COR-L47 (cell line): ENCODE data around the gene ZNF750.

Experiments used
- DNase-seq: peaks from one replicate; lab custom pipeline; 2025; lab: John Stamatoyannopoulos, UW

Gene ZNF750

DNA sequence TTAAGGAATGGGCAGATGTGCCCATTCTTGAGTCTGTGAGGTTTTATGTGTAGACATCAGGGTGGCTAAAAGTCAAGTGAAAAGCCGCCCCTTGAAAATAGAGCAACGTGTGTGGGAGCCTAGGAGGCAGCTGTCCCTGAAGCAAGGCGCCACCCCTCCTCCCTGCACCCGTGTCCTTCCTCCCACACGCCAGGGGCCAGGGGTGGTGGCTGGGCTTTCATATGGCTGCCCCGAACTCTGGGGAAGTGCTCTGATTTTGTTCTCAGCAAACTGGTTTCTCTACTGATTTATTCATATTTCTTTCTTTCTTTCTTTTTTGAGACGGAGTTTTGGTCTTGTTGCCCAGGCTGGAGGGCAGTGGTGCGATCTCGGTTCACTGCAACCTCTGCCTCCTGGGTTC is 4.7 kb downstream of the ZNF750 start:
- no peak for DNase-seq

- DNase-seq: no peak
Measured at GRCh38 chr17:82832881-82833475, 6.8 kb downstream of the ZNF750 start.

DNA sequence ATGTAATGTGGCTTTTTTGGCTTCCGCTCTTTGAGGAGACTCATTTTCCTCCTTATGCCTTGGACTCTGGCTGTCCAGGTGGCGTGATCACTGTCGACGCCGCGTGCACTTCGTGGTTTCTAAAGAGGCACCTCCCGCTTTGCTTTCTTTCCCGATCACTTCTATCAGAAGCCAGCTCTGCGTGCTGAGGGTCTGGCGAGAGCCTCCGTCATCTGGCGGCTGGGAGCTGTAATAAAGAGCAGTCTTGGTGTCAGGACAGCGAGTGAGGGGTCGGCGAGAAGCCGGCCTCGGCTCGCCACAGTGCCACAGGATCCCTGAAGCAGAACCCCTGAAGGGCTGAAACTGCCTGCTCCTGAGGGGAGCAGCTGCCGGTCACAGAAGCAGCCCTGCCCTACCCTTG is 7.4 kb downstream of the ZNF750 start:
- no peak for DNase-seq

- DNase-seq: no peak
Measured at GRCh38 chr17:82831818-82832200, 8.0 kb downstream of the ZNF750 start.

DNA sequence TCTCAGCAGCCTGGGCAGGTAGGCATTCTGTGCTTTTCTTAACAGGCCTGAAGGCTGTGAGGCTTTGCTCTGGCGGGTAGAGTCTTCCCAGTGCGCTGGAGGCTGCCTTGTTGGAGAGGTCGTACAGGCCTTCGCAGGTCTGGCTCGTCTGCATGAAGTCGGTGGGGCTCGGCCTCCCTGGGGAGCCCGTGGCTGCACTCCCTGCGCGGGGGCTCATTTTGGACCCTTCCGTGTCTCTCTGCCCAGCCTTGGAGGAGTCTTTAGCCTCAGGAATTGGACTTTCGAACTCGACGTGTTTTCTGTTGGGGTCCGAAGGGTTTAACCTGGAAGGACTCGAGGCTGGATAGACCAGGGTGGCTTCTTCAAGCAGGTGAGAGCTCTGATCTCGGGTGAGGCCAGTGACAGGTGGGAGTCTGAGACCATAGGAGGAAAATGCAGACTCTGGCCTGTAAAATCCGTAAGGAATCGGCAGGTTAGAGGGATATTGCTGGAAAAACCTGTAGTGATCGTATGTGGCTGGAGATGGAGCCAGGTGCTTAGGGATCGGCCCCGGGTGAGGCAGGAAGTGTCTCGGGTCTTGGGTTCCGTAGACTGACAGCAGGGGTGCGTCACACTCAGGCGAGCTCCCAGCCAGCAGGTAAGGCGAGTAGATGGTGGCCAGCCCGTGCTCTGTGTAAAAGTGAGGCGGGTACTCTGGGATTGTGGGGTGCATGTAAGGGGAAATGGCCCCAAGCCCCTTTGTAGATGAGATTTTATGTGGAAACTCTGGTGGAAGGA is 8.6 kb downstream of the ZNF750 start:
- no peak for DNase-seq

DNA sequence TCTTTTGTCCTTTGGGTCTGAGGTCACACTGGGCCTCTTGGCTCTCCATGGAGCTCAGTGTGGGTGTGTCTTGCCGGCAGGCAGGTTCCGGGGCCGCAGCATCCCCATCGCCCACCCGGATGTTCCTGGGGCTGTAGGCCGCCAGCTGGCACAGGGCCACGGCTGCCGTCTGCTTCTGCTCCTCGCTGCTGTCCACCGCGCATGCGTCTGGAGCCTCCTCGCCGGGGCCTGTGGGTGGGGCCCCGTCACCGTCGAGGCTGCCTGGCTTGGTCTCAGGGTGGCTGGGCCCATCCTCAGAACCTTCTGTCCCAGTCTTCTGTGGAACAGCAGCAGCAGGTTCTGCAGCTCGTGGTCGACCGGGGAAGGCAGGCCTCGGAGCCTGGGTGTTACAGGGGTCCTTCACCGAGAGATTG is 9.6 kb downstream of the ZNF750 start:
- DNase-seq: peak; percentile 64

- no peak for DNase-seq
Measured at GRCh38 chr17:82828875-82829487, 10.8 kb downstream of the ZNF750 start.

DNA sequence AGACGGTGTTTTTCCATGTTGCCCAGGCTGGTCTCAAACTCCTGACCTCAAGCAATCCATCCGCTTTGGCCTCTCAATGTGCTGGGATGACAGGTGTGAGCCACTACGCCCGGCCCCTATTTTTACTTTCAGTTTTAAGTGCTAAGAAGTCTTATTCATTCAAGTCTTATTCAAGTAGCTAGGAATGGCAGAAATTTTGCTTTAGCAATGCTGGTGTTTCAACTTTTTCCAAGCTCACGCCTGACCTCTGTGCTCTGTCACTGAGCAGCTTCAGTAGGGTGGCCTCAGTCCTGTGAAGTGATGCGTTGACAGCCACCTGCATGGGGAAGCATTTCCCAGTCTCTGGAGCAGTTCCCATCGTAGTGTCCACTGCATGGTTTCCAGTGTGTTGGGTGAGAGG is 12.9 kb downstream of the ZNF750 start:
- no peak for DNase-seq

DNA sequence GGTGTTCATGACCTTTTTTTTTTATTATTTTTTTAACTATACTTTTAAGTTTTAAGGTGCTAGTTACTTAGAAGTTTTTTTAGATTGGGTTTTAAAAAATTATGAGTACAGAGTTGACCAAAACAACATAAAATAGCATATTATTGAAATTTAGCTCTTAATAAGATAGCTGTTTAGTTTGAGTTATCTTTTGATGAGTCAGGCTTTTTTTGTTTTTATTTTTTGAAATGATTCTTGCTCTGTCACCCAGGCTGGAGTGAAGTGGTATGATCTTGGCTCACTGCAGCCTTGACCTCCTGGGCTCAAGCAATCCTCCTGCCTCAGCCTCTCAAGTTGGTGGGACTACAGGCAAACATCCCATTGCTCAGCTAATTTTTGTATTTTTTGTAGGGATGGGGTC is 13.6 kb downstream of the ZNF750 start:
- no peak for DNase-seq

DNA sequence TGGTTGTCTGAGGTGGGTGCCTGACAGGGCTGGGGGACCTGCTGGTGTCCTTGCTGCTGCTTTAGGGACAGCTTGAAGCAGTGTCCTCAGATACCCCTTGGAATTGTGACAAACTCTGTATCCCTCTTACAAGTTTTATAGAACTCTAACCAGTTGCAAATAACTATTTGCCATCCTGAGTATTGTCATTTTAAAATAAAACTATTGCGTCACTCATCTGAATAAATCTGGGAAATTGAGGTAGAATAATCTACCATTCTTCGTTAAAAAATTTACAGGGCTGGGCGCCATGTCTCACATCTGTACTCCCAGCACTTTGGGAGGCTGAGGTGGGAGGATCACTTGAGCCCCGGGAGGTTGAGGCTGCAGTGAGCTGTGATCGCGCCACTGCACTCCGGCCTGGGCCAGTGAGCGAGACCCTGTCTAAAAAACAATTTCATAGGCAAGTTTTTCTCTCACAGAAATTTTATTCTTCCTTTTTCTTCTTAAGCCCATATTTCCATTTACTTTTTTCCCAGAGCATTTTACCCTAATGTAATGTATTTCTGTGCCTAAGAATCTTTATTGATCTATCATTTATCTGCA is 14.2 kb downstream of the ZNF750 start:
- DNase-seq: no peak

DNA sequence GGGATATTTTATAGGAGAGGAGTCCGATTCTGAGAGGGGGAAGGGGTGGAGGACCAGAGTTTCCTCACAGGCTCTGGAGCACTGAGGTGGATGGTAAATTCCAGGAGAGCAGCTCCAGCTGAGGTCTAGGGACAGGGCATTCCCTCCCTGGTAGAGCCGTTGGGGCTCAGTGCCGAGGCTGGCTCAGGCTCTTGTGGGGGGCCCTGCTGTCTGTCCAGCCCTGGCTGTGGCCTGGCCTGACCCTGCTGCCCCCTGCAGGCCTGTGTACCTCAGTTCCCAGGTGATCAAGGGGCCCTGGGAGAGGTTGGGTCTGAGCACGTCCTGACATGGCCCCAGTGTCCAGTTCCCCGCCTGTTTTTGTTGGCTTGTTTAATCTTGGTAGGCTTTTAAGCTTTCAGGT is 16.8 kb downstream of the ZNF750 start:
- DNase-seq: no peak

GRCh38 chr17:82822281-82822680 is 17.5 kb downstream of the ZNF750 start:
- DNase-seq: no peak

DNA sequence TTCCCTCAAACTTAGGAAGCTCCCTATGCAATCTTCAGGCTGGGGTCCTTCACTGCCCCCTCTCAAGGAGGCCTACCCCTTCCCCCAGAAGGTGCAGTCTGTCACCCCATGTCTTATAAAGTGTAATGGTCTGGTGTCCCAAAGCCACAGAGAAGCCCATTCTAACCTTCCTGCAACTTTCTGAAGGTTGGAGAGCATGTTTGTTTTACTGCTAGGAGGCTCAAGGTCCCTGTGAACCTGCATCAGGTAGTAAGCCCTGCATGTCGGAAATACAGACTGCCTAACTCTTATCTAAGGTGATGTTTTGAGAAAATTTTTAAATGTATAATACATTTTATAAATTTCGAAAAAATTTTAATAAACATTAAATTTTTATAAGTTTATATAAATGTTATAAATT is 18.3 kb downstream of the ZNF750 start:
- no peak for DNase-seq

DNA sequence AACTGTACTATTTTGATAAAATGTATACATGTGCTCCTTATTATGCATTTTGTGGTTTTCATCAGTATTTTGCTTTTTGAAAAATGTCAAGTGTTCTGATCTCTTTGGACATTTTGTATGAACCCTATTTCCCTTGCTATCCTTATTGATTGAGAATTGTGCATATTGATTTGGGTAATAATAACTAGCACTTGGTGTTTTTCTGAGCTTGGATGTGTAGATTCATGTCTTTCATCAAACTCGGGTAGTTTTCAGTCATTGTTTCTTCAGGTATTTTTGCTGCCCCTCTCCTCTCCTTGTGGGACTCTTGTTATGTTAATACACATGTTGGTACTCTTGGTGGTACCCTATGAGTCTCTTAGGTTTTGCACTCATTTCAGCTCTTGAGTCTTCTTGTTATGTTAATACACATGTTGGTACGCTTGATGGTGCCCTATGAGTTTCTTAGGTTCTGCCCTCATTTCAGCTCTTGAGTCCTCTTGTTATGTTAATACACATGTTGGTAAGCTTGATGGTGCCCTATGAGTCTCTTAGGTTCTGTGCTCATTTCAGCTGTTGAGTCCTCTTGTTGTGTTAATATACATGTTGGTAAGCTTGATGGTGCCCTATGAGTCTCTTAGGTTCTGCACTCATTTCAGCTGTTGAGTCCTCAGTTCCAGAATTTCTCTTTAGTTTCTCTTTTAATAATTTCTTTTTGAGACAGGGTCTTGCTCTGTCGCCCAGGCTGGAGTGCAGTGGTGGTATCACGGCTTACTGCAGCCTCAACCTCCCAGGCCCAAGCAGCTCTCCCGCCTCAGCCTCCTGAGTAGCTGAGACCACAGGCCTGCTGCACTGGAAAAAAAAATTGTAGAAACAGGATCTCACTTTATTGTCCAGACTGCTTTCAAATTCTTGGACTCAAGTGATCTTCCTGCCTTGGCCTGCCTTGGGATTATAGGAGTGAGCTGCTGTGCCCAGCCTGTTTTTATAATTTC is 19.3 kb downstream of the ZNF750 start:
- no peak for DNase-seq

DNA sequence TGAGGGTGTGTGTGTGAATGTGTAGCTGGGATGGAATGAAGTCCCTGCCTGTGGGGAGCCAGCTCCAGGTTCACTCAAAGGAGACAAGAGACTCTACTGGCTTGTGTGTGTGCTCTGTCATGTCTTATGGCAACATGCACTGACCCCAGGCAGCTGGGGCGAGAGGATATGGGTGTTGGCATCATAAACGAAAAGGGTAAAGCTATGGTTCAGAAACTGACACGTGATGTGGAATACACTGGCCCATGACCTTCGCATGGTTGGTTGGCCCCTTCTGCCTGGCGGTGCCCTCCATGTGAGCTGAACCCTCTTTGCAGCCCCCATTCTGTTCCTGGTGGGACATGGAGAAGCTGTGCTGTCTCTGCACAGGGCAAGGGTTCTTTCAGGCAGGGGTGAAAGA is 21.9 kb downstream of the ZNF750 start:
- no peak for DNase-seq

GRCh38 chr17:82816358-82816757 is 23.5 kb downstream of the ZNF750 start:
- no peak for DNase-seq

GRCh38 chr17:82815790-82816305 is 24.0 kb downstream of the ZNF750 start:
- no peak for DNase-seq

DNA sequence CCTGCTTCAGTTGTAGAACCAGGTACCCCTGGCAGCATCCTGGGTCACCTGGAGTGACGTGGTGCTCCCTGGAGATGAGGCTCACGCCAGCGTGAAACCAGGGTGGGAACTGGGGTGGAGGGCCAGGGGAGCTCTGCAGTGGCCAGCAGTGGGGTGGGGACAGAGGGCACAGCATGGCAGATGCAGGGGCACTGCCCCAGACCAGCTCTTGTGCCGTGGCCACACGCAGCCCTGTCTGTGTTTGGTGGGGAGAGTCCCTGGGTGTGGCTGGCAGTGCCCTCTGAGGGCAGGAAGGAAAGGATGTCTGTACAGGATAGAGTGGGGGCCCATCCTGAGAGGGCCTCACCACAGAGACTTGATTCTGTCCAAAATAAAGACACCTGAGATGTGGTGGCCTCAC is 24.5 kb downstream of the ZNF750 start:
- DNase-seq: no peak

GRCh38 chr17:82814834-82815233 is 25.0 kb downstream of the ZNF750 start:
- no peak for DNase-seq

DNA sequence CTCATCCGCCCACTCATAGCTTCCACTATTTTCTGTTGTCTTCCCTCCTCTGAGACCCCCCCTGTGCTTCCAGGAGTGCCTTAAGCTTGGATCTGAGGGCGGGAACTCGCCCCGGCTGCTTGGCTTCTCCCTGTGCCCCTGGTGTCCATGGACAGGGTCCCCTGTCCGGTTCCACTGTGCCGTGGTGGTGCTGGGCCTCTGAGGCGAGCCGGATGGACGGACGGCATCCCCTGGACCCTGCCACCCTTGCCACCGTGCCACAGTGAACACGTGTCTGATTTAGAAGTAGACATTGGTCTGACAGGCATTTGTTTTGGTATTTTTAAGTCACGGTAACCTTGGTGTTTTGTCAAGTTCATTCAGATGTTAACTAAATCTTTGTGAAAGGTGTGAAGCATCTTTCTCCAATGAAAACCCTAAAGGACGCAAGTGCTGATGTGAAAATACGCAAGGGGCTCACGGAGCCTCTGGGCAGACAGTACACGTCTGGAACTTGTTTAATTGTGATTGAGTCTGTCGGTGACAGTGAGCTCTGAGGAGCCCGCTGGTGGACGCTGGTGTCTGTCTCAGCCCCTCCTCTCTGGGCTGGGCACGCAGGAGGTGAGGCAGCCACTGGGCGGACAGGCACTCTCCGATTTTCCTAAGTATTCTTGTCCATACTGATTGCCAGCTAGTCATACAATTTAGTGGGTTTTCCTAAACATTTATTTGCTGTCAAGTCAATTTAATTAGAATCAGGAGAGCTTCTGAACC is 26.3 kb downstream of the ZNF750 start:
- DNase-seq: no peak

DNA sequence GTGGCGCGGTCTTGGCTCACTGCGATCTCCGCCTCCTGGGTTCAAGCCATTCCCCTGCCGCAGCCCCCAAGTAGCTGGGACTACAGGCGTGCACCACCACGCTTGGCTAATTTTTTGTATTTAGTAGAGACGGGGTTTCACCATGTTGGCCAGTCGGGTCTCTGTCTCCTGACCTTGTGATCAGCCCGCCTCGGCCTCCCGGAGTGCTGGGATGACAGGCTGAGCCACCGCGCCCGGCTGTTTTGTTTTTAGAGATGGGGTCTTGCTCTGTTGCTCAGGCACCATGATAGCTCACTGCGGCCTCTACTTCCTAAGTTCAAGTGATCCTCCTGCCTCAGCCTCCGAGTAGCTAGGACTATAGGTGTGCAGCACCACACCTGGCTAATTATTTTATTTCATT is 27.2 kb downstream of the ZNF750 start:
- DNase-seq: no peak
